ES-I3 (cell line): ENCODE measurements around the gene KRT77.
"Not testable (repeated sequence)": the region's sequence is repeated elsewhere in the genome, so short reads cannot be mapped to it uniquely, and the experiment has no call there.

Experiments
- H3K36me3 ChIP-seq: 2 replicates; pipeline ENCODE4 v1.6.1; 2013; ENCODE audit warnings: mild to moderate bottlenecking, low read length, control low read depth, moderate library complexity; ENCODE audit not compliant: insufficient read depth
- H3K4me1 ChIP-seq: 2 replicates; pipeline ENCODE4 v1.6.1; 2013; ENCODE audit warnings: mild to moderate bottlenecking, control low read depth, low read length; ENCODE audit not compliant: insufficient read depth
- H3K9ac ChIP-seq: 2 replicates; pipeline ENCODE4 v1.6.1; 2013; ENCODE audit warnings: low read depth, mild to moderate bottlenecking, low read length, moderate library complexity
- H3K9me3 ChIP-seq: 2 replicates; pipeline ENCODE4 v1.6.1; 2013; ENCODE audit warnings: mild to moderate bottlenecking, low read length, moderate library complexity; ENCODE audit not compliant: control insufficient read depth, insufficient read depth

Gene KRT77

DNA sequence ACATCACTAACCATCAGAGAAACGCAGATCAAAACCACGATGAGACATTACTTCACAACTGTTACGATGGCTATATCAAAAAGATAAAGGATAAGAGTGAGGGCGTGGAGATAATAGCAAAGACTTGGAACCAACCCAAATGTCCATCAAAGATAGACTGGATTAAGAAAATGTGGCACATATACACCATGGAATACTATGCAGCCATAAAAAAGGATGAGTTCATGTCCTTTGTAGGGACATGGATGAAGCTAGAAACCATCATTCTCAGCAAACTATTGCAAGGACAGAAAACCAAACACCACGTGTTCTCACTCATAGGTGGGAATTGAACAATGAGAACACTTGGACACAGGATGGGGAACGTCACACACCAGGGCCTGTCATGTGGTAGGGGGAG, 8.8 kb upstream of the KRT77 start:
- not testable (repeated sequence) for H3K9ac ChIP-seq, H3K9me3 ChIP-seq, H3K36me3 ChIP-seq
- H3K4me1 ChIP-seq: peaks cover 11% of the 10 kb centered on the region

DNA sequence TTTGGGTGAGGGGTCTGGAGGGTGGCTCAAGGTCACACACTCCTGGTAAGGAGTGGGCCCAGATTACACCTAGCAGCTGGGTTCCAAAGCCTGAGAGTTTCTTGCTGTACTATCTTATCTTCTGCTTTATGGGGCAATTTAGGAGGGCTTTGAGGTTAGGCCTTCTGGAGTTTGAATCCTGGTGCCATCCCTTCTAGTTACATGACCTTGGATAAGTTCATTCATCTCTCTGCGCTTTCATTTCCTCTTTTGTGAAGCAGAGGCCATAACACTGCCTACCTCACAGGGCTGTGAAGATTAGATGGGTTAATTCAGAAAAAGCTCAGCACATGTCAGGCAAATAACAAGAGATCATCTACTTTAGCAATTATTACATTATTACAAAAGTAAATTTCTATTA, 7.4 kb upstream of the KRT77 start:
- Histone ChIP-seq H3K4me1 (peaks cover 12% of the 10 kb centered on the region), H3K36me3 (no peaks in the 10 kb centered on the region), H3K9me3 (no peaks in the 10 kb centered on the region), H3K9ac (no peak overlapping the region)

DNA sequence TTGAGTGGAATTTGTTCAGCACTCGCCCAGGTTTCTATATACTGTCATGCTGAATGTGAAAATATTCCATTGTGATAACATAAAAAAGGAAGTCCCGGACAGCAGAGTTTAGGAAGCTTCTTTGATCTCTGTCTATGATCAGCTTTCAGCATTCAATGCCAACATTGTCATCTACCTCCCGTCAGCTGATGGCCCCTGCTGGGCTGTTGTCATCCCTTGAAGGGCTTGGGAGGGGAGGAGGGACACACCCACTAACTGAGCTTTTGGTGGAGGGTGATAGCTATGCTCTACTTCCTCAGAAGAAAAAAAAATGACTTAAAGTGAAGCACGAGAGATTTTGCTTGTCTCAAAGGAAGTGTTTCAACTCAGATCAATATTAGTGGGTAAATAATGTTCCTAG, 4.7 kb upstream of the KRT77 start:
- peaks cover 12% of the 10 kb centered on the region for H3K4me1 ChIP-seq
- no peaks in the 10 kb centered on the region for H3K36me3 ChIP-seq
- no peak overlapping the region for H3K9ac ChIP-seq
- no peaks in the 10 kb centered on the region for H3K9me3 ChIP-seq

DNA sequence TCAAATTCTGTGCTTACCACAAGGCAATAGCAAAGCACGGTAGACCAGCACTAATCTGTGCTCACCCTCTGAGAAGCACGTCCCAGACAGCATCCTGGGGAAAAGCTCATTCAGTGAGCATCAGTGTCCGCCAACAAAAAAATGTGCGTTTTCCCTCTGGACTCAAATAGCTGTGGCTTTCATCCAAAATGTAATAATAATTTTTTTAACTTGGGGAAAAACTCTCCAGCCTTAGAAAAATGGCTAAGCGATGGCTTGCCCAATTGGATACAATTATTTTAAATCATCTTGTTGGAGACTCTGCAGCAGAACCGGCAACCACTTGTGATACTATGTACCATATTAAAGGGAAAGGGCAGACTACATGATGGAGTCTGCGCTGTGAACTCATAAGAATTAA, 1.1 kb upstream of the KRT77 start:
- H3K4me1 ChIP-seq: peaks cover 12% of the 10 kb centered on the region
- no peaks in the 10 kb centered on the region for H3K36me3 ChIP-seq
- no peak overlapping the region for H3K9ac ChIP-seq
- H3K9me3 ChIP-seq: no peaks in the 10 kb centered on the region

DNA sequence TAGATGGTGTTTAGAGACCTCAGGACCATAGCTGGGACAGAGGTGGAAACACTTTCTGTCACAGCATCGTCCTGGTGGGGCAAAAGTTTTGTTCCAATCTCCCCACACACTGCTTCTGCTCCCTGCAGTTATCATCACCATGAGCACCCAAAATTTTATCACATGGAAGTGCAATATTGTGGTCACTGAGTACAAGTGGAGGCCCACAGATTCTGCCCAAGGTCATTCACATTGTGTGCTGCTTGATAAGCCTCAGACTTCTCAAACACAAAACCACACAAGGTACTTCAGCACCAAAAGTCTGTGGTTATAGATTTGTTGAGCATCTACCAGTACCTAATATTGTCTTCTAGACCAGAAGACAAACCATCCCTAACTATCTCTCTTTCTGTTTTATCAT, 554 bp upstream of the KRT77 start:
- no peak overlapping the region for H3K9ac ChIP-seq
- peaks cover 12% of the 10 kb centered on the region for H3K4me1 ChIP-seq
- no peaks in the 10 kb centered on the region for H3K36me3 ChIP-seq
- no peaks in the 10 kb centered on the region for H3K9me3 ChIP-seq

DNA sequence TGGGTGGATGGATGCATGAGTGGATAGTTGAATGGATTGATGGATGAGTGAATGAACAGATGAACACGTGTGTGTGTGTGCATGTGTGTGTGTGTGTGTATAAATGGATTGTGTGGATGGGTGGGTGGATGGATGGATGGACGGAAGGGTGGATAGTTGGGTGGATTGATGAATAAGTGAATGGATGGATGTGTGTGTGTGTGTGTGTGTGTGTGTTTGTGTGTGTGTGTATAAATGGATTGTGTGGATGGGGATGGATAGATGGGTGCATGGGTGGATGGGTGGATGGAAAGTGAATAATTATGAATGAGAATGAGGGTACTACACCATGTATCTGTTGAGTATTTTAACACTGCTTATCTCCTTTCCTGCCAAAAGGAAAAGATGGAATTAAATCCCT, 986 bp downstream of the KRT77 start:
- Histone ChIP-seq H3K9me3 (no peaks in the 10 kb centered on the region), H3K9ac (no peak overlapping the region), H3K4me1 (peaks cover 3% of the 10 kb centered on the region), H3K36me3 (no peaks in the 10 kb centered on the region)

DNA sequence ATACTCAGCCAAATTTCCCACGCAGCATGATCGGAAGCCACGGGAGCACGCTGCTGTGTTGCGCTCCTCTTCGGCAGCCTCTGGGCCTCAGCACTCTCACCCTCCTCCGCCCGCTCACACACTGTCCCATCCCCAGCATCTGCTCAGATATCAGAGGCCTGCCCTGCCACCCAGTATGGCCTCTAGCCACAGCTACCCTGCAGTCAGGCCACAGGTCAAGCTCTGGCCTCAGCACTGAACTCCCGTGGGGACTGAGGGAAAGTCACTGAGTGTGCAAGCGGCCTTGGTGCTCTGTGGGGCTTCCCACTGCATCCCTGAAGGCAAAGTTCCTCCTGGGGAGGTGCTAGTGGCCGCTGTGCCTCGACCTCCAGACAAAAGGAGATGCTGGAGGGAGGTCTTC, 2.0 kb downstream of the KRT77 start:
- no peaks in the 10 kb centered on the region for H3K9me3 ChIP-seq
- no peaks in the 10 kb centered on the region for H3K36me3 ChIP-seq
- H3K9ac ChIP-seq: no peak overlapping the region
- H3K4me1 ChIP-seq: no peaks in the 10 kb centered on the region; the same call in 1 of the 2 replicates

DNA sequence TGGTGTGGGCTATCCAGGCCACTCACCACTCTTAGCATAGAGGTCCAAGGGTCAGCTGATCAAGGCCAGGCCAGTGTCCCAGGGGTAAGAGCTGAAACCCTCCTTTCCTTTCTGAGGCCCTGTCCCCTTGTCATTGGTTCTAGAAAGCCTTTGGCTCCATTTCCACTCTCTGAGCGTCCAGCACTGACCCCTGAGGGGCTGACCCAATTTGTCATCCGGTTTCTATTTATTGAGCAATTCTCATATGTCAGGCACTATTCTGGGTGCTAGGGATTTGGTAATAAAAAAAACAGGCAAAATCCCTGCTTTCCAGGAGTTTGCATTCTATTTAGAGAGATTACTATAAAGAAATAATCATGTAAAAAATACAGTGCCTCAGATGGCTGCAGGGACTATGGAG, 3.4 kb downstream of the KRT77 start:
- no peak overlapping the region for H3K9ac ChIP-seq
- H3K4me1 ChIP-seq: no peaks in the 10 kb centered on the region; the same call in 1 of the 2 replicates
- no peaks in the 10 kb centered on the region for H3K36me3 ChIP-seq
- no peaks in the 10 kb centered on the region for H3K9me3 ChIP-seq

DNA sequence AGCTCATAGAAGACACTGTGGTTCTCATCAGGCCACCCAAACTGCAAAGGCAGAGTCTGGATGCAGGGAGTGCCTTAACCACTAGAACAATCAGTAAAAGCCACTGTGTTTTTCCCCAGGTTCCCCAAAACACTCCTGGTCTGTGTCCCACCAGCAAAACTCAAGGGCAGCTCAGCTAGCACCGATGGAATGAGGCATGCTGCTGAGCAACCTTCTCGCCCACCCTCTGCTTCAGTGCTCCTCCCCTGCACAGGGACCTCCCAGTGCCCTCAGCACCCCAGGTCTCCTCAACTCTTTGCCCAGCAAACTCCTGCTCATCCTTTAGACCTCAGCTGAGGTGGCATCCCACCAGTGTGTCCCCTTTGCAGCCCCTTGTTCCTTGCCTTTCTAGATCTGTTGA, 4.0 kb downstream of the KRT77 start:
- no peaks in the 10 kb centered on the region for H3K36me3 ChIP-seq
- H3K9ac ChIP-seq: no peak overlapping the region
- no peaks in the 10 kb centered on the region; the same call in 1 of the 2 replicates for H3K4me1 ChIP-seq
- no peaks in the 10 kb centered on the region for H3K9me3 ChIP-seq

DNA sequence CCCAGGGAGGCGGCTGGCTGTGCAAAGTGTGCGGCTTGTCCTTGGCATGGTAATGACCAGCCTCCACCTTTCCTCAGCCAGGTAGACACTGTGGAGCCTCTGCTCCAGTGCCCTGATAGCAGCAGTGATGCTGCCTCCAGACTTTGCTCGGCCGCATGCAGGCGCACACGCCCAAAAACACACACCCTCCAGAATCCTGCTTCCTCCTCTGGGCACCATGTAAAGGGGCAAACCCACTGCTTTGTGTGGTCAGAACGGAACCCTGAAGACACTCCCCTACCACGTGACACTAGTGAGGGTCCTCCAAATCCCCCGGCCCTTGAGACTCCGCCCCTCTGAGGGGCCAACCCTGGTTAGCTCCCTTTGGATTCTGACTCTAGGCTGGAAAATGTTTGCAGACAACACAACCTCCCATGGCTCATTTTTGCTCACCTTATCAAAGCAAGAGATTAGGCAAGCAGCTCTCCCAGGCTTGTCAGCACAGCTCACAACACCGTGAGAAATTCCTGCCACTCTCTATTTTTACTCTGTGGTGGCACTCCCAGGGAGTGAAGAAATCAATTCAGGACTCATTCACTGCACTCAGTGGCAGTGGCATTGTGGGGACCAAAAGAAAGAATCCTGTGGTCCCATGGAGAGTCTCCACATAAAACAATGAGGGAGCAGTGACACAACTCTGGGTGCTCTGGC, 4.5 kb downstream of the KRT77 start:
- Histone ChIP-seq H3K4me1 (no peaks in the 10 kb centered on the region; the same call in 1 of the 2 replicates), H3K9me3 (no peaks in the 10 kb centered on the region), H3K36me3 (no peaks in the 10 kb centered on the region), H3K9ac (no peak overlapping the region)

DNA sequence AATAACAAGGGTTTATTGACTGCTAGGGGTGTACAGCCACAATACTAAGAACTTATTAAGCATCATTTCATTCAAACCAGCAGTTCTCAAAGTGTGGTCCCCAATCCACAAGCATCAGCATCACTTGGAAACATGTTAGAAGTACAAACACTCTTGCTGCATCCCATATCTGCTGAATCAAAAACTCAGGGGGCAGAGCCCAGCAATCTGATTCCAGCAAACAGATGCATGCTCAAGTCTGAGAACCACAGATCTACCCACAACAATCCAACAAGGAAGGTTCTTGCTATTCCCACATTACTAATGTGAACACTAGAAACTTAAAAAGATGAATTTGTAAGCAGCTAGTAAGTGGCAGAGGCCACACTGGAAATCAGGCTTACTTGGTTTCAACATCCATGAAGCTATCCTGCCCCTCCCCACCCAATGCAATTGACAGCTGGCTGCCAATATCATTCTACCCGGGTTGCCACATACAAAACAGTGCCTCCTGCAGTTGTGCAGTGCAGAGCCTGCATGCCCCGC, 6.2 kb downstream of the KRT77 start:
- Histone ChIP-seq H3K9me3 (no peaks in the 10 kb centered on the region), H3K4me1 (no peaks in the 10 kb centered on the region; the same call in 1 of the 2 replicates), H3K36me3 (no peaks in the 10 kb centered on the region), H3K9ac (no peak overlapping the region)

DNA sequence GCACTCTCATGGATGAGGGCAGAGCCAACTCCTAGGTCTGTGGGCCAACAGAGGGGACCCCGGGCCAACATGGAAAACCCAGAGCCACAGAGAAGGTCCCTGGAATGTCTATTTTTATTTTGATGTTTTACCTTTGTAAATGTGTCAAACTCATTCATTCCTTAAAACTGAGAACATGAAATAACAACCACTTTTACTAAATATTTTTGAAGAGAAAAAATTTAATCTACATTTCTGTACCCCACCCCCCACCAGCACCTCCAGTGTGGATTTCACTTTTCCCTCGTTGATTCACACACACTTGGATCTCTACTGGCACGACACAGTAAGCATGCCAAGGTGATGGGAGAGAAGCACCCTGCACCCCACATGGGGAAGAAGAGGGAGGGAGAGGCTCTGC, 6.7 kb downstream of the KRT77 start:
- no peaks in the 10 kb centered on the region; the same call in 1 of the 2 replicates for H3K4me1 ChIP-seq
- H3K9me3 ChIP-seq: no peaks in the 10 kb centered on the region
- H3K9ac ChIP-seq: no peak overlapping the region
- no peaks in the 10 kb centered on the region for H3K36me3 ChIP-seq

DNA sequence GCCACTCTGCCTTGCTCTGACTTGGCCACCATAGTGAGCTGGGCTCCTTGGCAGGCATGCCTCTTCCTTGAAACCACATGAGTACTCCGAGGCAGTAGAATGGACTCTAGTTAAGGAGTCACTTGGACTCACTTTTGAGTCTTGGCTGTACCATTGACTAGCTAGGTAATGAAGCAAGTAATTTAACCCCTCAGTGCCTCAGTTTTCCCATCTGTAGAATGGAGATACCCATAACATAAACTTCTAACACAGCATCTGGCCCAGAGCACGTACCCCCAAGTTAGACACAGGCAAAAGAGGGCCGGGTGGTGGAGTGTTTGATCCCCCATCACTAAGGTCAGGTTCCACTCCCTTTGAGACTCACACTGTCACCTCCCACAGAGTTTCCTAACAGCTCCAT, 8.3 kb downstream of the KRT77 start:
- no peaks in the 10 kb centered on the region for H3K9me3 ChIP-seq
- H3K36me3 ChIP-seq: no peaks in the 10 kb centered on the region
- no peak overlapping the region for H3K9ac ChIP-seq
- H3K4me1 ChIP-seq: no peaks in the 10 kb centered on the region; the same call in 1 of the 2 replicates

DNA sequence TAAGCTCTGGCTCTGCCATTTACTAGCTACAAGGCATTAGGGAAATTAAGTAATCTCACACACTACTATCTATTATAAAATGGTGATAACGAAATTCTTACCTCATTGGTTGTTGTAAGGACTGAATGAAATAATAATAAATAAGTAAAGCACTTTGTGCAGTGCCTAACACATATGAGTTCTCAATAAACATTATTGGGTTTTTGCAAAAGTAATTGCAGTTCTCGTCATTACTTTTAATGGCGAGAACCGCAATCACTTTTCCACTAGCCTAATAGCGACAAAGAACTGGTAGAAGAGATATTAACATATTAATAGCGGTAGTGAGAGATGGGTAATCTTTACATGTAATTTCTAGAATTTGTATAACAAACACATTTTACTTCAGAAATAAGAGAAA, 9.2 kb downstream of the KRT77 start:
- H3K36me3 ChIP-seq: no peaks in the 10 kb centered on the region
- H3K9me3 ChIP-seq: no peaks in the 10 kb centered on the region
- no peaks in the 10 kb centered on the region; the same call in 1 of the 2 replicates for H3K4me1 ChIP-seq
- H3K9ac ChIP-seq: no peak overlapping the region

DNA sequence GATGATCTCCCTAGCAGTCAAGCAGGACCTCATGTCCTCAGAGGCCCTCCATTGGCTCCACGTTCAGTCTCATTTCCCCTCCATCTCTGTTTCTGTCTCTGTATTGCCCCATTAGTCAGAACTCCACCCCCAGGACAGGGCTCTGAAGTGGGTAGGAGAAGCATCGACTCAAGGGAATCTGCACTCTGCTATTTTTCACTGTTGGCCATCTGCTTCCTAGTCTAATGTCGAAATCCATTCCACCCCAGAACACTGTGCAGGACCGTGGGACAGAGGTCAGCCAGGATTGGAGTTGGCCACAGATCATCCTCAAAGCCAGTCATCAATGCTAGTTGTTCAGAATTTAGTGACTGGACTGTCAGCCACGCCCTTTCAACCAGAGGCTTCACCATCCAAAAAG, 10.1 kb downstream of the KRT77 start:
- Histone ChIP-seq H3K9me3 (no peaks in the 10 kb centered on the region), H3K4me1 (no peaks in the 10 kb centered on the region), H3K36me3 (no peaks in the 10 kb centered on the region), H3K9ac (no peak overlapping the region)
